HL-60 (cell line): Measurements from ENCODE around the gene SNRPA1.

Source experiments
- GABPA ChIP-seq: IDR thresholded peaks from 2 replicates; pipeline ENCODE4 v1.6.1; 2012; ENCODE audit warnings: low read depth
- POLR2AphosphoS5 ChIP-seq: IDR thresholded peaks from 2 replicates; pipeline ENCODE4 v1.6.1; 2012; ENCODE audit warnings: low read depth
- TF ChIP-seq, protein P1 (sequence below): IDR thresholded peaks from one replicate; pipeline ENCODE4 v1.5.1; 2011; ENCODE audit warnings: low read length, control low read depth, inconsistent platforms; ENCODE audit not compliant: insufficient read depth
- TF ChIP-seq, protein P2 (sequence below): IDR thresholded peaks from 2 replicates; pipeline ENCODE4 v1.6.1; 2012; ENCODE audit warnings: low read depth; ENCODE audit not compliant: insufficient replicate concordance

- TF ChIP-seq, protein P1, sequence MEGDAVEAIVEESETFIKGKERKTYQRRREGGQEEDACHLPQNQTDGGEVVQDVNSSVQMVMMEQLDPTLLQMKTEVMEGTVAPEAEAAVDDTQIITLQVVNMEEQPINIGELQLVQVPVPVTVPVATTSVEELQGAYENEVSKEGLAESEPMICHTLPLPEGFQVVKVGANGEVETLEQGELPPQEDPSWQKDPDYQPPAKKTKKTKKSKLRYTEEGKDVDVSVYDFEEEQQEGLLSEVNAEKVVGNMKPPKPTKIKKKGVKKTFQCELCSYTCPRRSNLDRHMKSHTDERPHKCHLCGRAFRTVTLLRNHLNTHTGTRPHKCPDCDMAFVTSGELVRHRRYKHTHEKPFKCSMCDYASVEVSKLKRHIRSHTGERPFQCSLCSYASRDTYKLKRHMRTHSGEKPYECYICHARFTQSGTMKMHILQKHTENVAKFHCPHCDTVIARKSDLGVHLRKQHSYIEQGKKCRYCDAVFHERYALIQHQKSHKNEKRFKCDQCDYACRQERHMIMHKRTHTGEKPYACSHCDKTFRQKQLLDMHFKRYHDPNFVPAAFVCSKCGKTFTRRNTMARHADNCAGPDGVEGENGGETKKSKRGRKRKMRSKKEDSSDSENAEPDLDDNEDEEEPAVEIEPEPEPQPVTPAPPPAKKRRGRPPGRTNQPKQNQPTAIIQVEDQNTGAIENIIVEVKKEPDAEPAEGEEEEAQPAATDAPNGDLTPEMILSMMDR, result no peak
- TF ChIP-seq POLR2AphosphoS5 (no peak), GABPA (no peak)
- TF ChIP-seq, protein P2, sequence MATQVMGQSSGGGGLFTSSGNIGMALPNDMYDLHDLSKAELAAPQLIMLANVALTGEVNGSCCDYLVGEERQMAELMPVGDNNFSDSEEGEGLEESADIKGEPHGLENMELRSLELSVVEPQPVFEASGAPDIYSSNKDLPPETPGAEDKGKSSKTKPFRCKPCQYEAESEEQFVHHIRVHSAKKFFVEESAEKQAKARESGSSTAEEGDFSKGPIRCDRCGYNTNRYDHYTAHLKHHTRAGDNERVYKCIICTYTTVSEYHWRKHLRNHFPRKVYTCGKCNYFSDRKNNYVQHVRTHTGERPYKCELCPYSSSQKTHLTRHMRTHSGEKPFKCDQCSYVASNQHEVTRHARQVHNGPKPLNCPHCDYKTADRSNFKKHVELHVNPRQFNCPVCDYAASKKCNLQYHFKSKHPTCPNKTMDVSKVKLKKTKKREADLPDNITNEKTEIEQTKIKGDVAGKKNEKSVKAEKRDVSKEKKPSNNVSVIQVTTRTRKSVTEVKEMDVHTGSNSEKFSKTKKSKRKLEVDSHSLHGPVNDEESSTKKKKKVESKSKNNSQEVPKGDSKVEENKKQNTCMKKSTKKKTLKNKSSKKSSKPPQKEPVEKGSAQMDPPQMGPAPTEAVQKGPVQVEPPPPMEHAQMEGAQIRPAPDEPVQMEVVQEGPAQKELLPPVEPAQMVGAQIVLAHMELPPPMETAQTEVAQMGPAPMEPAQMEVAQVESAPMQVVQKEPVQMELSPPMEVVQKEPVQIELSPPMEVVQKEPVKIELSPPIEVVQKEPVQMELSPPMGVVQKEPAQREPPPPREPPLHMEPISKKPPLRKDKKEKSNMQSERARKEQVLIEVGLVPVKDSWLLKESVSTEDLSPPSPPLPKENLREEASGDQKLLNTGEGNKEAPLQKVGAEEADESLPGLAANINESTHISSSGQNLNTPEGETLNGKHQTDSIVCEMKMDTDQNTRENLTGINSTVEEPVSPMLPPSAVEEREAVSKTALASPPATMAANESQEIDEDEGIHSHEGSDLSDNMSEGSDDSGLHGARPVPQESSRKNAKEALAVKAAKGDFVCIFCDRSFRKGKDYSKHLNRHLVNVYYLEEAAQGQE, result no peak
Measured at GRCh38 chr15:101332061-101332467, 37.0 kb upstream of the SNRPA1 start.
